Neutrophil (primary cell): Measurements from ENCODE around the gene OBP2B.

Experiments used
- H3K27ac ChIP-seq: fragments of 200-600 bp; sonication (generic); 2 replicates; pipeline ENCODE4 v1.5.1; 2016; ENCODE audit warnings: mild to moderate bottlenecking, moderate library complexity
- H3K27me3 ChIP-seq: fragments of 200-600 bp; sonication (generic); 2 replicates; pipeline ENCODE4 v1.6.0; 2016; ENCODE audit warnings: mild to moderate bottlenecking
- H3K36me3 ChIP-seq: fragments of 200-600 bp; sonication (generic); 2 replicates; pipeline ENCODE4 v1.5.1; 2017
- H3K4me1 ChIP-seq, 2 experiments: fragments of 200-600 bp in 1 of 2; sonication (generic) in 1 of 2; 1 replicate in 1 of 2; 2 replicates in 1 of 2; pipeline versions ENCODE4 v1.5.1 to v1.6.1; 2013 to 2016; ENCODE audit warnings: low read depth in 1 of 2, low read length in 1 of 2, mild to moderate bottlenecking in 1 of 2, moderate library complexity in 1 of 2; ENCODE audit not compliant: control insufficient read depth in 1 of 2, insufficient read depth in 1 of 2
- H3K4me3 ChIP-seq, 2 experiments: fragments of 200-600 bp in 1 of 2; sonication (generic) in 1 of 2; 1 replicate in 1 of 2; 2 replicates in 1 of 2; pipeline ENCODE4 v1.5.1; 2013 to 2016; ENCODE audit warnings: low read depth in 1 of 2, low read length in 1 of 2, mild to moderate bottlenecking in 1 of 2, moderate library complexity in 1 of 2
- H3K9me3 ChIP-seq: fragments of 200-600 bp; sonication (generic); 2 replicates; pipeline ENCODE4 v1.5.1; 2016
- CTCF ChIP-seq: fragments of 200-600 bp; sonication (generic); IDR thresholded peaks from 2 replicates; pipeline ENCODE4 v1.5.1; 2016; ENCODE audit warnings: antibody characterized with exemption

The OBP2B gene

GRCh38 chr9:133161547-133161950 is 47.5 kb downstream of the OBP2B start:
- H3K27ac ChIP-seq = no peak overlapping the region
- H3K27me3 ChIP-seq = peaks cover 32% of the 10 kb centered on the region
- no peak overlapping the region for H3K4me3 ChIP-seq
- H3K36me3 ChIP-seq = no peaks in the 10 kb centered on the region
- H3K4me1 ChIP-seq = peaks cover 24 to 31% of the 10 kb centered on the region in 2 experiments
- no peak for TF ChIP-seq CTCF
- no peaks in the 10 kb centered on the region for H3K9me3 ChIP-seq

GRCh38 chr9:133160742-133161546 is 48.1 kb downstream of the OBP2B start:
- TF ChIP-seq CTCF = peak; percentile 85
- H3K36me3 ChIP-seq = peaks cover 1% of the 10 kb centered on the region
- no peaks in the 10 kb centered on the region for H3K9me3 ChIP-seq
- H3K27ac ChIP-seq = peak overlapping the region; percentile 18
- H3K4me3 ChIP-seq = no peak overlapping the region
- peaks cover 26% of the 10 kb centered on the region for H3K27me3 ChIP-seq
- H3K4me1 ChIP-seq = peaks cover 24 to 31% of the 10 kb centered on the region in 2 experiments

GRCh38 chr9:133158695-133159094 is 50.4 kb downstream of the OBP2B start:
- no peak overlapping the region for H3K27ac ChIP-seq
- no peak overlapping the region for H3K4me3 ChIP-seq
- peaks cover 9% of the 10 kb centered on the region for H3K27me3 ChIP-seq
- no peaks in the 10 kb centered on the region for H3K9me3 ChIP-seq
- H3K36me3 ChIP-seq = peaks cover 24% of the 10 kb centered on the region
- H3K4me1 ChIP-seq = peaks cover 18 to 22% of the 10 kb centered on the region in 2 experiments
- no peak for TF ChIP-seq CTCF
